MCF 10A (cell line): ENCODE measurements around the gene GPSM3. TPM values are rescaled to one million over a fixed set of nuclear protein-coding genes. Genes with fewer than 3 reads are reported as not detected.

Source experiments
- BruUV-seq: library from RNA; stranded (reverse); fragments of 400-500 nt; replicated peaks from 2 replicates; lab custom pipeline; 2021; lab: Mats Ljungman, UMichigan
- CTCF ChIA-PET: fragments of 300-600 bp; sonication (Branson Sonifier 250); formaldehyde crosslinking; extraction: SDS; loops from one replicate; lab custom pipeline; 2021; ENCODE audit warnings: antibody characterized with exemption, inconsistent platforms; lab: Yijun Ruan, JAX
- POLR2A ChIA-PET: fragments of 300-600, 350-650 bp; sonication (Branson Sonifier 250); formaldehyde crosslinking; extraction: SDS; loops from one replicate; lab custom pipeline; 2020; ENCODE audit warnings: antibody characterized with exemption, inconsistent platforms; lab: Yijun Ruan, JAX
- DNase-seq: peaks from one replicate; pipeline ENCODE4 v3.0.0-alpha.2; 2018; ENCODE audit not compliant: unreplicated experiment
- H3K27ac Mint-ChIP-seq: one replicate; pipeline ENCODE4 v1.8.0; 2022; ENCODE audit warnings: mild to moderate bottlenecking, low read depth, mixed read lengths; ENCODE audit not compliant: unreplicated experiment
- H3K27me3 Mint-ChIP-seq: one replicate; pipeline ENCODE4 v1.8.0; 2022; ENCODE audit warnings: mixed read lengths; ENCODE audit not compliant: insufficient read depth, unreplicated experiment
- H3K36me3 Mint-ChIP-seq: one replicate; pipeline ENCODE4 v1.8.0; 2022; ENCODE audit warnings: mild to moderate bottlenecking, moderate library complexity, mixed read lengths; ENCODE audit not compliant: insufficient read depth, unreplicated experiment
- H3K4me1 Mint-ChIP-seq: one replicate; pipeline ENCODE4 v1.8.0; 2022; ENCODE audit warnings: mixed read lengths; ENCODE audit not compliant: insufficient read depth, unreplicated experiment
- H3K4me3 Mint-ChIP-seq: one replicate; pipeline ENCODE4 v1.8.0; 2022; ENCODE audit warnings: mild to moderate bottlenecking, moderate library complexity, mixed read lengths; ENCODE audit not compliant: unreplicated experiment
- H3K9me3 Mint-ChIP-seq: one replicate; pipeline ENCODE4 v1.8.0; 2022; ENCODE audit warnings: mixed read lengths; ENCODE audit not compliant: unreplicated experiment
- CTCF ChIP-seq: fragments of 200-600 bp; IDR thresholded peaks from one replicate; pipeline ENCODE4 v1.8.0; 2022; ENCODE audit warnings: antibody characterized with exemption, mild to moderate bottlenecking; ENCODE audit not compliant: unreplicated experiment
- intact Hi-C: fragments of 100-400 bp; cut with micrococcal nuclease; formaldehyde crosslinking; loops from 2 replicates; pipeline ENCODE4 v1.14.1; 2022
- total RNA-seq: library from RNA; stranded (reverse); gene quantifications from 2 replicates; pipeline ENCODE4 v1.2.3, GENCODE V29; 2022

Gene GPSM3
- total RNA-seq, 1 experiment from 2014 or later = 0.84 TPM

- Mint-ChIP-seq H3K4me3 (no peak overlapping the region), H3K27ac (no peak overlapping the region), H3K36me3 (no peaks in the 10 kb centered on the region), H3K27me3 (peaks cover 9% of the 10 kb centered on the region), H3K9me3 (no peaks in the 10 kb centered on the region), H3K4me1 (peaks cover 8% of the 10 kb centered on the region)
- intact Hi-C loops = no loop called here
- no peak for TF ChIP-seq CTCF
- ChIA-PET CTCF (no interaction called here), POLR2A (interaction anchor here (1.3 kb wide), 1 partner anchor 21 kb away, joined by 4 read pairs; no protein-coding TSS in a partner anchor)
- no peak for DNase-seq
- BruUV-seq = no TSS peak
These were observed 6.4 kb upstream of the GPSM3 start for GRCh38 chr6:32198866-32199265.

DNA sequence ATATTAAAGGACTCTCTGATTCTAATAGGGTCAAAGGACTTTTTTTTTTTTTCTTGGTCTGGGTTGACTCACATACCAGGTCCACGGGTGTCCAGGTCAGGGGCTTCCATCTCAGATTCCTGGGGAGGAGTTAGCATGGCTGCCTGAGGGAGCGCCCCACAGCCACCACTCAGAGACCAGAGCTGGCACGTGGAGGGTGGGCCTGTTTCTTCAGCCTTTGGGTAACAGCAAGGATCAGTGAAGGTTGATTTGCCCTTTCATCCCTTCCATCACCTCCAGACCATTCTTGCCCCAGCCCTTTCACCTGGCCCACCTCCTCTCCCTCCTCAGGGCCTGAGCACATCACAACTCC, 5.9 kb upstream of the GPSM3 start:
- peaks cover 12% of the 10 kb centered on the region for H3K4me1 Mint-ChIP-seq
- intact Hi-C loops = no loop called here
- H3K36me3 Mint-ChIP-seq = no peaks in the 10 kb centered on the region
- BruUV-seq = no TSS peak
- no peak for TF ChIP-seq CTCF
- no peak for DNase-seq
- ChIA-PET CTCF (no interaction called here), POLR2A (interaction anchor here (0.6 to 1.5 kb wide), 5 partner anchors 10 to 773 kb away, joined by 3 to 7 read pairs (median 4); partner anchors contain the start of gene ATF6B)
- H3K4me3 Mint-ChIP-seq = no peak overlapping the region
- no peaks in the 10 kb centered on the region for H3K9me3 Mint-ChIP-seq
- no peak overlapping the region for H3K27ac Mint-ChIP-seq
- H3K27me3 Mint-ChIP-seq = peaks cover 4% of the 10 kb centered on the region

GRCh38 chr6:32196682-32197616, 4.5 kb upstream of the GPSM3 start:
- no TSS peak for BruUV-seq
- CTCF ChIA-PET = interaction anchor here (0.6 to 0.7 kb wide), 2 partner anchors 15 to 940 kb away, joined by 3 to 4 read pairs; no protein-coding TSS in a partner anchor
- H3K9me3 Mint-ChIP-seq = no peaks in the 10 kb centered on the region

More at GRCh38 chr6:32196682-32197616, 4.5 kb upstream of the GPSM3 start:
- intact Hi-C loops = no loop called here
- no peak for TF ChIP-seq CTCF
- Mint-ChIP-seq H3K27me3 (no peaks in the 10 kb centered on the region), H3K27ac (peak overlapping the region; percentile 98), H3K4me1 (peaks cover 12% of the 10 kb centered on the region), H3K36me3 (no peaks in the 10 kb centered on the region), H3K4me3 (peak overlapping the region; percentile 93)
- DNase-seq = no peak
- POLR2A ChIA-PET = interaction anchor here (0.7 to 5.9 kb wide), 7 partner anchors 7 to 1075 kb away, joined by 3 to 112 read pairs (median 5); partner anchors contain the start of genes AGPAT1, ATF6B, RNF5 and RPS18
